H1 (cell line): ENCODE data around the gene MARS2. TPM values are rescaled to one million over a fixed set of nuclear protein-coding genes. Genes with fewer than 3 reads are reported as not detected.

ENCODE experiments used
- HDAC6 ChIP-seq: IDR thresholded peaks from one replicate; pipeline ENCODE4 v1.7.1; 2012; ENCODE audit warnings: low read depth, mild to moderate bottlenecking, inconsistent platforms, low read length, moderate library complexity
- KDM4A ChIP-seq: IDR thresholded peaks from one replicate; pipeline ENCODE4 v1.7.1; 2012; ENCODE audit warnings: low read depth, mild to moderate bottlenecking, moderate library complexity, low read length, inconsistent platforms; ENCODE audit not compliant: severe bottlenecking
- RFX5 ChIP-seq: IDR thresholded peaks from 2 replicates; pipeline ENCODE4 v1.6.1; 2011; ENCODE audit warnings: low read depth, low read length, improper control_type of control experiment, borderline replicate concordance
- TAF7 ChIP-seq: optimal IDR thresholded peaks from 2 replicates; pipeline ENCODE3; 2011; ENCODE audit warnings: low read depth, mild to moderate bottlenecking, inconsistent platforms, low read length, moderate library complexity, borderline replicate concordance
- polyA plus RNA-seq, 7 experiments: library from polyadenylated mRNA; depleted of rRNA in 3 of 7; stranded (reverse) in 5 of 7; unstranded in 2 of 7; fragments of >200 nt in 5 of 7; fragments of 200-250 nt in 2 of 7; gene quantifications; 1 replicate in 5 of 7; 2 replicates in 1 of 7; 4 replicates in 1 of 7; pipeline versions ENCODE4 v1.2.1 to v1.2.3, GENCODE V29; 2011 to 2013; ENCODE audit warnings: missing spikeins in 2 of 7, mixed read lengths in 2 of 7
- total RNA-seq: library from RNA; stranded (reverse); fragmentation: NEBNext Ultra II Directional; extraction: Animal tissue kit (Norgen Biotek cat#: 25700); gene quantifications from 2 replicates; pipeline ENCODE4 v1.2.1, GENCODE V29; 2021
- TF ChIP-seq, protein P1 (sequence below): fragments of 300-600 bp; sonication (generic); IDR thresholded peaks from 2 replicates; pipeline ENCODE4 v1.7.1; 2012; ENCODE audit warnings: low read length, moderate library complexity, mild to moderate bottlenecking, inconsistent platforms; ENCODE audit not compliant: insufficient replicate concordance
- TF ChIP-seq, protein P2 (sequence below), 3 experiments: IDR thresholded peaks; 1 replicate in 2 of 3; 2 replicates in 1 of 3; pipeline versions ENCODE4 v1.5.1 to v1.6.1; 2011; ENCODE audit warnings: low read length in 3 of 3, mild to moderate bottlenecking in 3 of 3, inconsistent platforms in 2 of 3, low read depth in 1 of 3, moderate library complexity in 1 of 3; ENCODE audit not compliant: insufficient read depth in 1 of 3; ENCODE audit errors: control extremely low read depth in 1 of 3

Gene MARS2
- total and polyA plus RNA-seq, 2 of the 8 experiments (the other 6 are each of a cell fraction or from before 2014, with no cell fraction given), result 15.7 to 27.2 TPM

- TF ChIP-seq, protein P1, sequence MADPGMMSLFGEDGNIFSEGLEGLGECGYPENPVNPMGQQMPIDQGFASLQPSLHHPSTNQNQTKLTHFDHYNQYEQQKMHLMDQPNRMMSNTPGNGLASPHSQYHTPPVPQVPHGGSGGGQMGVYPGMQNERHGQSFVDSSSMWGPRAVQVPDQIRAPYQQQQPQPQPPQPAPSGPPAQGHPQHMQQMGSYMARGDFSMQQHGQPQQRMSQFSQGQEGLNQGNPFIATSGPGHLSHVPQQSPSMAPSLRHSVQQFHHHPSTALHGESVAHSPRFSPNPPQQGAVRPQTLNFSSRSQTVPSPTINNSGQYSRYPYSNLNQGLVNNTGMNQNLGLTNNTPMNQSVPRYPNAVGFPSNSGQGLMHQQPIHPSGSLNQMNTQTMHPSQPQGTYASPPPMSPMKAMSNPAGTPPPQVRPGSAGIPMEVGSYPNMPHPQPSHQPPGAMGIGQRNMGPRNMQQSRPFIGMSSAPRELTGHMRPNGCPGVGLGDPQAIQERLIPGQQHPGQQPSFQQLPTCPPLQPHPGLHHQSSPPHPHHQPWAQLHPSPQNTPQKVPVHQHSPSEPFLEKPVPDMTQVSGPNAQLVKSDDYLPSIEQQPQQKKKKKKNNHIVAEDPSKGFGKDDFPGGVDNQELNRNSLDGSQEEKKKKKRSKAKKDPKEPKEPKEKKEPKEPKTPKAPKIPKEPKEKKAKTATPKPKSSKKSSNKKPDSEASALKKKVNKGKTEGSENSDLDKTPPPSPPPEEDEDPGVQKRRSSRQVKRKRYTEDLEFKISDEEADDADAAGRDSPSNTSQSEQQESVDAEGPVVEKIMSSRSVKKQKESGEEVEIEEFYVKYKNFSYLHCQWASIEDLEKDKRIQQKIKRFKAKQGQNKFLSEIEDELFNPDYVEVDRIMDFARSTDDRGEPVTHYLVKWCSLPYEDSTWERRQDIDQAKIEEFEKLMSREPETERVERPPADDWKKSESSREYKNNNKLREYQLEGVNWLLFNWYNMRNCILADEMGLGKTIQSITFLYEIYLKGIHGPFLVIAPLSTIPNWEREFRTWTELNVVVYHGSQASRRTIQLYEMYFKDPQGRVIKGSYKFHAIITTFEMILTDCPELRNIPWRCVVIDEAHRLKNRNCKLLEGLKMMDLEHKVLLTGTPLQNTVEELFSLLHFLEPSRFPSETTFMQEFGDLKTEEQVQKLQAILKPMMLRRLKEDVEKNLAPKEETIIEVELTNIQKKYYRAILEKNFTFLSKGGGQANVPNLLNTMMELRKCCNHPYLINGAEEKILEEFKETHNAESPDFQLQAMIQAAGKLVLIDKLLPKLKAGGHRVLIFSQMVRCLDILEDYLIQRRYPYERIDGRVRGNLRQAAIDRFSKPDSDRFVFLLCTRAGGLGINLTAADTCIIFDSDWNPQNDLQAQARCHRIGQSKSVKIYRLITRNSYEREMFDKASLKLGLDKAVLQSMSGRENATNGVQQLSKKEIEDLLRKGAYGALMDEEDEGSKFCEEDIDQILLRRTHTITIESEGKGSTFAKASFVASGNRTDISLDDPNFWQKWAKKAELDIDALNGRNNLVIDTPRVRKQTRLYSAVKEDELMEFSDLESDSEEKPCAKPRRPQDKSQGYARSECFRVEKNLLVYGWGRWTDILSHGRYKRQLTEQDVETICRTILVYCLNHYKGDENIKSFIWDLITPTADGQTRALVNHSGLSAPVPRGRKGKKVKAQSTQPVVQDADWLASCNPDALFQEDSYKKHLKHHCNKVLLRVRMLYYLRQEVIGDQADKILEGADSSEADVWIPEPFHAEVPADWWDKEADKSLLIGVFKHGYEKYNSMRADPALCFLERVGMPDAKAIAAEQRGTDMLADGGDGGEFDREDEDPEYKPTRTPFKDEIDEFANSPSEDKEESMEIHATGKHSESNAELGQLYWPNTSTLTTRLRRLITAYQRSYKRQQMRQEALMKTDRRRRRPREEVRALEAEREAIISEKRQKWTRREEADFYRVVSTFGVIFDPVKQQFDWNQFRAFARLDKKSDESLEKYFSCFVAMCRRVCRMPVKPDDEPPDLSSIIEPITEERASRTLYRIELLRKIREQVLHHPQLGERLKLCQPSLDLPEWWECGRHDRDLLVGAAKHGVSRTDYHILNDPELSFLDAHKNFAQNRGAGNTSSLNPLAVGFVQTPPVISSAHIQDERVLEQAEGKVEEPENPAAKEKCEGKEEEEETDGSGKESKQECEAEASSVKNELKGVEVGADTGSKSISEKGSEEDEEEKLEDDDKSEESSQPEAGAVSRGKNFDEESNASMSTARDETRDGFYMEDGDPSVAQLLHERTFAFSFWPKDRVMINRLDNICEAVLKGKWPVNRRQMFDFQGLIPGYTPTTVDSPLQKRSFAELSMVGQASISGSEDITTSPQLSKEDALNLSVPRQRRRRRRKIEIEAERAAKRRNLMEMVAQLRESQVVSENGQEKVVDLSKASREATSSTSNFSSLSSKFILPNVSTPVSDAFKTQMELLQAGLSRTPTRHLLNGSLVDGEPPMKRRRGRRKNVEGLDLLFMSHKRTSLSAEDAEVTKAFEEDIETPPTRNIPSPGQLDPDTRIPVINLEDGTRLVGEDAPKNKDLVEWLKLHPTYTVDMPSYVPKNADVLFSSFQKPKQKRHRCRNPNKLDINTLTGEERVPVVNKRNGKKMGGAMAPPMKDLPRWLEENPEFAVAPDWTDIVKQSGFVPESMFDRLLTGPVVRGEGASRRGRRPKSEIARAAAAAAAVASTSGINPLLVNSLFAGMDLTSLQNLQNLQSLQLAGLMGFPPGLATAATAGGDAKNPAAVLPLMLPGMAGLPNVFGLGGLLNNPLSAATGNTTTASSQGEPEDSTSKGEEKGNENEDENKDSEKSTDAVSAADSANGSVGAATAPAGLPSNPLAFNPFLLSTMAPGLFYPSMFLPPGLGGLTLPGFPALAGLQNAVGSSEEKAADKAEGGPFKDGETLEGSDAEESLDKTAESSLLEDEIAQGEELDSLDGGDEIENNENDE, result peak; percentile 28
- no peak for TF ChIP-seq HDAC6
- no peak for TF ChIP-seq RFX5
- TF ChIP-seq TAF7, result no peak
- TF ChIP-seq, protein P2, sequence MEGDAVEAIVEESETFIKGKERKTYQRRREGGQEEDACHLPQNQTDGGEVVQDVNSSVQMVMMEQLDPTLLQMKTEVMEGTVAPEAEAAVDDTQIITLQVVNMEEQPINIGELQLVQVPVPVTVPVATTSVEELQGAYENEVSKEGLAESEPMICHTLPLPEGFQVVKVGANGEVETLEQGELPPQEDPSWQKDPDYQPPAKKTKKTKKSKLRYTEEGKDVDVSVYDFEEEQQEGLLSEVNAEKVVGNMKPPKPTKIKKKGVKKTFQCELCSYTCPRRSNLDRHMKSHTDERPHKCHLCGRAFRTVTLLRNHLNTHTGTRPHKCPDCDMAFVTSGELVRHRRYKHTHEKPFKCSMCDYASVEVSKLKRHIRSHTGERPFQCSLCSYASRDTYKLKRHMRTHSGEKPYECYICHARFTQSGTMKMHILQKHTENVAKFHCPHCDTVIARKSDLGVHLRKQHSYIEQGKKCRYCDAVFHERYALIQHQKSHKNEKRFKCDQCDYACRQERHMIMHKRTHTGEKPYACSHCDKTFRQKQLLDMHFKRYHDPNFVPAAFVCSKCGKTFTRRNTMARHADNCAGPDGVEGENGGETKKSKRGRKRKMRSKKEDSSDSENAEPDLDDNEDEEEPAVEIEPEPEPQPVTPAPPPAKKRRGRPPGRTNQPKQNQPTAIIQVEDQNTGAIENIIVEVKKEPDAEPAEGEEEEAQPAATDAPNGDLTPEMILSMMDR (IDR thresholded peaks at IDR 0.05; ENCODE audit: control extremely low read depth in 1 of 3, insufficient read depth in 1 of 3, low read depth in 1 of 3, low read length in 3 of 3), result peak in 2 of 3 experiments; percentile 31 to 63; a peak in 2 of 4 replicates
- no peak for TF ChIP-seq KDM4A
Measured at GRCh38 chr2:197707316-197708213, 2.4 kb downstream of the MARS2 start (continued).
